Karpas-422 (cell line): ENCODE results near the gene KLK8. TPM values are rescaled to one million over a fixed set of nuclear protein-coding genes. Genes with fewer than 3 reads are reported as not detected.

ENCODE experiments used
- total RNA-seq: library from RNA; depleted of rRNA; stranded (reverse); fragments of >200 nt; shearing (Covaris generic); gene quantifications from 2 replicates; pipeline ENCODE4 v1.2.3, GENCODE V29; 2014; ENCODE audit warnings: low replicate concordance; rRNA removed

Gene KLK8
- total RNA-seq, 1 experiment from 2014 or later, result not detected

Other genes starting within 250 kb of the KLK8 start
- gene GPR32, start 231.1 kb downstream of the KLK8 start, total RNA-seq, result not detected in 2 replicates
- not detected in 2 replicates for gene ACP4, start 211.2 kb downstream of the KLK8 start, total RNA-seq
- gene KLK1, start 177.8 kb downstream of the KLK8 start, total RNA-seq, result not detected in 2 replicates
- not detected in 2 replicates for gene KLK15, start 168.0 kb downstream of the KLK8 start, total RNA-seq
- gene KLK3, start 146.7 kb downstream of the KLK8 start, total RNA-seq, result not detected in 2 replicates
- gene KLK2, start 128.2 kb downstream of the KLK8 start, total RNA-seq, result 0.11 and 1.8 TPM in 2 replicates
- not detected in 2 replicates for gene KLK4, start 90.2 kb downstream of the KLK8 start, total RNA-seq
- gene KLK5, start 48.6 kb downstream of the KLK8 start, total RNA-seq, result not detected in 2 replicates
- gene KLK6, start 32.0 kb downstream of the KLK8 start, total RNA-seq, result not detected in 2 replicates
- not detected in 2 replicates for gene KLK7, start 17.7 kb downstream of the KLK8 start, total RNA-seq
- not detected in 2 replicates for gene KLK10, start 18.1 kb upstream of the KLK8 start, total RNA-seq
- gene KLK11, start 25.0 kb upstream of the KLK8 start, total RNA-seq, result not detected in 2 replicates
- gene KLK12, start 33.4 kb upstream of the KLK8 start, total RNA-seq, result not detected in 2 replicates
- gene KLK13, start 63.5 kb upstream of the KLK8 start, total RNA-seq, result not detected in 2 replicates
- 0.48 TPM in 1 of 2 replicates, not detected in the other for gene KLK14, start 81.3 kb upstream of the KLK8 start, total RNA-seq
- gene CTU1, start 106.8 kb upstream of the KLK8 start, total RNA-seq, result 3.2 and 25.5 TPM in 2 replicates
- 0.14 TPM in 1 of 2 replicates, not detected in the other for gene SIGLEC9, start 123.3 kb upstream of the KLK8 start, total RNA-seq
- not detected in 2 replicates for gene SIGLEC7, start 140.7 kb upstream of the KLK8 start, total RNA-seq
- gene CD33, start 223.5 kb upstream of the KLK8 start, total RNA-seq, result 18.1 and 19.3 TPM in 2 replicates
- not detected in 2 replicates for gene SIGLECL1, start 249.5 kb upstream of the KLK8 start, total RNA-seq